HG02943 (cell line): ENCODE measurements around the gene KCNK15.

ENCODE experiments used
- ATAC-seq: cut with Tn5 transposase; IDR thresholded peaks from one replicate; pipeline ENCODE4 v1.9.1; 2021; ENCODE audit warnings: mild to moderate bottlenecking, low read depth, moderate library complexity; ENCODE audit not compliant: unreplicated experiment

KCNK15 gene

GRCh38 chr20:44714701-44715498, 30.8 kb upstream of the KCNK15 start, which contains the start of gene CCN5:
Gene CCN5 (plus strand): TSS chr20:44715369. CDS start chr20:44715391, 22 bp downstream.
- ATAC-seq: no peak

- ATAC-seq: no peak
These were observed 30.0 kb upstream of the KCNK15 start for GRCh38 chr20:44715499-44716308.

GRCh38 chr20:44716309-44717106, 29.2 kb upstream of the KCNK15 start:
- ATAC-seq: no peak

- ATAC-seq: no peak
These were observed 27.7 kb upstream of the KCNK15 start for GRCh38 chr20:44717986-44718385.

GRCh38 chr20:44719841-44720240, 25.8 kb upstream of the KCNK15 start:
- ATAC-seq: no peak

- no peak for ATAC-seq
These were observed 25.1 kb upstream of the KCNK15 start for GRCh38 chr20:44720621-44720996.

GRCh38 chr20:44720997-44721784, 24.5 kb upstream of the KCNK15 start:
- ATAC-seq: no peak

GRCh38 chr20:44721785-44722054, 23.9 kb upstream of the KCNK15 start:
- ATAC-seq: no peak

- no peak for ATAC-seq
These were observed 22.7 kb upstream of the KCNK15 start for GRCh38 chr20:44722990-44723389.

- ATAC-seq: no peak
These were observed 22.3 kb upstream of the KCNK15 start for GRCh38 chr20:44723391-44723790.

- no peak for ATAC-seq
These were observed 21.8 kb upstream of the KCNK15 start for GRCh38 chr20:44723798-44724362.

- ATAC-seq: no peak
These were observed 21.1 kb upstream of the KCNK15 start for GRCh38 chr20:44724423-44725091.

GRCh38 chr20:44725837-44726236, 19.8 kb upstream of the KCNK15 start:
- ATAC-seq: no peak

- ATAC-seq: no peak
These were observed 18.6 kb upstream of the KCNK15 start for GRCh38 chr20:44727039-44727438.

- no peak for ATAC-seq
These were observed 18.0 kb upstream of the KCNK15 start for GRCh38 chr20:44727651-44728050.

- no peak for ATAC-seq
These were observed 16.7 kb upstream of the KCNK15 start for GRCh38 chr20:44728801-44729443.

GRCh38 chr20:44730441-44730840, 15.2 kb upstream of the KCNK15 start:
- ATAC-seq: no peak

- ATAC-seq: no peak
These were observed 14.0 kb upstream of the KCNK15 start for GRCh38 chr20:44731657-44732056.

- no peak for ATAC-seq
These were observed 13.3 kb upstream of the KCNK15 start for GRCh38 chr20:44732327-44732726.
